Activated T-helper 1 cell treated with anti-CD3 and anti-CD28 coated beads, Interleukin-12 subunit alpha, Interleukin-12 subunit beta, Interleukin-2, Interleukin-4 antibody, amounts not matched to agents 30 ng/mL and 10 ng/mL and 1 ng/mL, durations not matched to agents 14 hours and 24 hours and 36 hours (primary cell): ENCODE measurements around the gene ZNF669. TPM values are rescaled to one million over a fixed set of nuclear protein-coding genes. Genes with fewer than 3 reads are reported as not detected.

Experiments used
- DNase-seq: peaks from one replicate; pipeline ENCODE4 v3.0.0; 2021; ENCODE audit warnings: low spot score
- H3K27ac Mint-ChIP-seq: one replicate; pipeline ENCODE4 v1.8.0; 2021; ENCODE audit warnings: mild to moderate bottlenecking, mixed read lengths
- H3K27me3 Mint-ChIP-seq: one replicate; pipeline ENCODE4 v1.8.0; 2022; ENCODE audit warnings: mild to moderate bottlenecking, moderate library complexity, mixed read lengths; ENCODE audit not compliant: insufficient read depth
- H3K36me3 Mint-ChIP-seq: one replicate; pipeline ENCODE4 v1.8.0; 2021; ENCODE audit warnings: low read depth, mixed read lengths
- H3K4me1 Mint-ChIP-seq: one replicate; pipeline ENCODE4 v1.8.0; 2021; ENCODE audit warnings: low read depth, mixed read lengths
- H3K4me3 Mint-ChIP-seq: one replicate; pipeline ENCODE4 v1.8.0; 2021; ENCODE audit warnings: mild to moderate bottlenecking, moderate library complexity, mixed read lengths
- H3K9me3 Mint-ChIP-seq: one replicate; pipeline ENCODE4 v1.8.0; 2021; ENCODE audit warnings: mixed read lengths
- intact Hi-C: fragments of 100-400 bp; cut with micrococcal nuclease; formaldehyde crosslinking; loops from one replicate; pipeline ENCODE4 v1.15.1; 2024
- total RNA-seq: library from RNA; stranded (reverse); gene quantifications from 2 replicates; pipeline ENCODE4 v1.2.3, GENCODE V29; 2022

The ZNF669 gene
- total RNA-seq, 1 donor from 2014 or later = 8.0 TPM

- no peak for DNase-seq
- Mint-ChIP-seq H3K36me3 (peaks cover 28% of the 10 kb centered on the region), H3K27ac (no peak overlapping the region), H3K27me3 (peaks cover 20% of the 10 kb centered on the region), H3K9me3 (peaks cover 53% of the 10 kb centered on the region), H3K4me3 (no peak overlapping the region), H3K4me1 (peaks cover 15% of the 10 kb centered on the region)
- intact Hi-C loops = loop anchor here (1.0 to 5.0 kb wide), 6 partner anchors 27 to 538 kb away; partner anchors contain the start of genes CNST, TFB2M, ZNF496 and ZNF670
Measured at GRCh38 chr1:247104965-247105364, 809 bp upstream of the ZNF669 start.

GRCh38 chr1:247102381-247102780, 1.8 kb downstream of the ZNF669 start:
- H3K9me3 Mint-ChIP-seq = peaks cover 52% of the 10 kb centered on the region
- H3K27ac Mint-ChIP-seq = no peak overlapping the region
- intact Hi-C loops = loop anchor here (5.0 kb wide), 2 partner anchors 230 to 535 kb away; partner anchors contain the start of genes CNST, TFB2M and ZNF496
- peak overlapping the region; percentile 57 for H3K4me3 Mint-ChIP-seq
- H3K4me1 Mint-ChIP-seq = peaks cover 15% of the 10 kb centered on the region
- no peaks in the 10 kb centered on the region for H3K27me3 Mint-ChIP-seq
- peaks cover 42% of the 10 kb centered on the region for H3K36me3 Mint-ChIP-seq
- DNase-seq = no peak

DNA sequence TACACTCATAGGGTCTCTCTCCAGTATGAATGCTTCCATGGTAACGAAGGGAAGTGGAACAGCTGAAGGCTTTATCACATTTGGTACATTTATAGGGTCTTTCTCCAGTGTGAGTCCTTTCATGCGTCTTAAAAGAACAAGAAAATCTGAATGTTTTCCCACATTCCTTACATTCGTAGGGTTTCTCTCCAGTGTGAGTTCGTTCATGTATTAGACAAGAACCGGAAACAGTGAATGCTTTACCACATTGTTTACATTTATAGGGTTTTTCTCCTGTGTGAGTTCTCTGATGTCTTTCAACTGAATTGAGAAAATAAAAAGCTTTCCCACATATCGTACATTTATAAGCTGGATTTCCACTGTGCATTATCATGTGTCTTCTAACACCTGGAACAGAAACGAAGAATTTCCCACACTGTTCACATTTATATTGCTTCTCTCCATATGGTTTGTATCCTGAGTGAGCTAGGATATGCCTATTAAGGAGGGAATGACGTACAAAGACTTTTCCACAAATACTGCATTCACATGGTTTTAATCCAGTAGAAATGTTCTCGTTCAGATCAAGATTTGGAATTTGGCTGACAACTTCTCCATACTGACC, 3.4 kb downstream of the ZNF669 start:
- H3K36me3 Mint-ChIP-seq = peaks cover 52% of the 10 kb centered on the region
- H3K9me3 Mint-ChIP-seq = peaks cover 63% of the 10 kb centered on the region
- H3K27me3 Mint-ChIP-seq = no peaks in the 10 kb centered on the region
- peak overlapping the region; percentile 11 for H3K4me3 Mint-ChIP-seq
- no peak for DNase-seq
- intact Hi-C loops = loop anchor here (5.0 kb wide), 2 partner anchors 232 to 533 kb away; partner anchors contain the start of genes CNST, TFB2M and ZNF496
- H3K4me1 Mint-ChIP-seq = peaks cover 15% of the 10 kb centered on the region
- H3K27ac Mint-ChIP-seq = no peak overlapping the region

GRCh38 chr1:247096958-247097357, 7.2 kb downstream of the ZNF669 start:
- Mint-ChIP-seq H3K27me3 (no peaks in the 10 kb centered on the region), H3K36me3 (peaks cover 47% of the 10 kb centered on the region), H3K9me3 (peaks cover 50% of the 10 kb centered on the region)

GRCh38 chr1:247096544-247096943, 7.6 kb downstream of the ZNF669 start:
- H3K4me3 Mint-ChIP-seq = no peak overlapping the region
- peaks cover 47% of the 10 kb centered on the region for H3K9me3 Mint-ChIP-seq
- no peak for DNase-seq
- H3K27me3 Mint-ChIP-seq = no peaks in the 10 kb centered on the region
- H3K36me3 Mint-ChIP-seq = peaks cover 43% of the 10 kb centered on the region
- H3K27ac Mint-ChIP-seq = no peak overlapping the region
- no peaks in the 10 kb centered on the region for H3K4me1 Mint-ChIP-seq
- intact Hi-C loops = no loop called here

More at GRCh38 chr1:247096958-247097357, 7.2 kb downstream of the ZNF669 start:
- intact Hi-C loops = no loop called here
- H3K4me3 Mint-ChIP-seq = no peak overlapping the region
- no peak overlapping the region for H3K27ac Mint-ChIP-seq
- DNase-seq = no peak
- no peaks in the 10 kb centered on the region for H3K4me1 Mint-ChIP-seq

DNA sequence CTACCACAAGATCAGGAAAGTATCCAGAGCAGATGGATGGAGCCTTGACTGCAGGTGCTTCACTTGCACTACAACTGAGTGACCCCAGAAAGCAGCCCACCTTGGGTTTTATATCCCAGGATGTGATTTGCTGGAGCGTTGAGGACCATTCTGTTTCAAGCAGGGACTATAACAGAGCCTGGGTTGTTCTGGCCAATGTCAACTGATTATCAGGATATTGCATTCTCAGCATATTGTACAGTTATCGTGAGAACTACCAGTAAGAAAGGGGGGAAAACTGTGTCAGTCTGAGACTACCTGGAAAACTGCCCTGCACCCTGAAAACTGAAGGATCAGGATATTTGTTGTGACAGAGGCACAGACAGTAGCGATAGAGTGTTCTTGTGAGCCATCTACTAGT, 8.0 kb downstream of the ZNF669 start:
- Mint-ChIP-seq H3K27ac (no peak overlapping the region), H3K27me3 (no peaks in the 10 kb centered on the region), H3K4me1 (no peaks in the 10 kb centered on the region), H3K4me3 (no peak overlapping the region), H3K9me3 (peaks cover 44% of the 10 kb centered on the region), H3K36me3 (peaks cover 39% of the 10 kb centered on the region)
- no peak for DNase-seq
- intact Hi-C loops = no loop called here

- no peaks in the 10 kb centered on the region for H3K36me3 Mint-ChIP-seq
- H3K27ac Mint-ChIP-seq = no peak overlapping the region
- no peaks in the 10 kb centered on the region for H3K4me1 Mint-ChIP-seq
- no peaks in the 10 kb centered on the region for H3K27me3 Mint-ChIP-seq
- peaks cover 3% of the 10 kb centered on the region for H3K9me3 Mint-ChIP-seq
- H3K4me3 Mint-ChIP-seq = no peak overlapping the region
- intact Hi-C loops = no loop called here
- DNase-seq = no peak
Measured at GRCh38 chr1:247090455-247090854, 13.7 kb downstream of the ZNF669 start.

DNA sequence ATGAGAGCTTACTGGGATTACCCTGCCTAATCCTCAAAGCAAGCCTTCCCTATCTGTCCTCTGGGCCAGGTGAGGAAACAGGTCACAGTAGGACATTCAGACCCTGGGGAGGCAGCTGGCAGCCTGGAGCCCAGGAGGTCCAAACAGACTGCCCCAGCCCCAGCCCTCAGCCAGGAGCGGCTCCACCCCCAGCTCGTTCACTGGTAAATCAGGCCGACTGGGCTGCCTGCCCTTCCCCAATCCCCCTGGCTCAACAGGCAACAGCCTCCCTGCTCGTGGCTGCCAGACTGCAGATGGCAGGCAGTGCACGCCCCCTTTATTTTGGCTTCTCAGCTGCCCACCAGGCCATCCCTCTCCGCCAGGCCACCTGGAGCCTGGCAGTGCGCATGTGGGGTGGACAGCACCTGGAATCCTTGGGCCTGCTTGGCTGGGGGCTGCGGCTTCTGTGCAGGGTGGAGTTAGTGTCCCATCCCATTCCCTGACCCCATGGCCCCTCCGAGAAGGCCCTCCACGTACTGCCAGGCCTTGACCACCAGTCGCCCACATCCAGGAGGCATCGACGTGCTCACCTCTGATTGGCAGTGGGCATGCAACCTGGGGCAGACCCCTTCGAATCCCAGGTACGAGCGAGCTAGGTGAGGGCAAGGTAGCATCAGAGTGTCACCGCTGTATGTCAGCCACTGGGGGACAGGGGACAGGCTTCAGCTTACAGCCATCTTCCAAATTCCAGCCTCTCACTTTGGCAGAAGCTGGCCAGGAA, 14.4 kb downstream of the ZNF669 start:
- no peaks in the 10 kb centered on the region for H3K27me3 Mint-ChIP-seq
- no peak for DNase-seq
- H3K4me1 Mint-ChIP-seq = no peaks in the 10 kb centered on the region
- H3K4me3 Mint-ChIP-seq = no peak overlapping the region
- peaks cover 9% of the 10 kb centered on the region for H3K9me3 Mint-ChIP-seq
- intact Hi-C loops = no loop called here
- no peak overlapping the region for H3K27ac Mint-ChIP-seq
- H3K36me3 Mint-ChIP-seq = no peaks in the 10 kb centered on the region

GRCh38 chr1:247088967-247089366, 15.2 kb downstream of the ZNF669 start:
- H3K4me1 Mint-ChIP-seq = no peaks in the 10 kb centered on the region
- no peak overlapping the region for H3K4me3 Mint-ChIP-seq
- no peak for DNase-seq
- H3K27ac Mint-ChIP-seq = no peak overlapping the region
- peaks cover 16% of the 10 kb centered on the region for H3K9me3 Mint-ChIP-seq
- no peaks in the 10 kb centered on the region for H3K36me3 Mint-ChIP-seq
- intact Hi-C loops = no loop called here
- no peaks in the 10 kb centered on the region for H3K27me3 Mint-ChIP-seq

- Mint-ChIP-seq H3K9me3 (peaks cover 22% of the 10 kb centered on the region), H3K36me3 (no peaks in the 10 kb centered on the region), H3K4me3 (no peak overlapping the region), H3K27me3 (no peaks in the 10 kb centered on the region), H3K27ac (no peak overlapping the region), H3K4me1 (no peaks in the 10 kb centered on the region)
- intact Hi-C loops = no loop called here
- DNase-seq = no peak
Measured at GRCh38 chr1:247087256-247087655, 16.9 kb downstream of the ZNF669 start.

- H3K9me3 Mint-ChIP-seq = peaks cover 19% of the 10 kb centered on the region
- no peak for DNase-seq
- intact Hi-C loops = no loop called here
- H3K27ac Mint-ChIP-seq = no peak overlapping the region
- H3K36me3 Mint-ChIP-seq = no peaks in the 10 kb centered on the region
- H3K4me1 Mint-ChIP-seq = no peaks in the 10 kb centered on the region
- no peak overlapping the region for H3K4me3 Mint-ChIP-seq
- no peaks in the 10 kb centered on the region for H3K27me3 Mint-ChIP-seq
Measured at GRCh38 chr1:247085310-247085709, 18.8 kb downstream of the ZNF669 start.

GRCh38 chr1:247084771-247085170, 19.4 kb downstream of the ZNF669 start:
- H3K4me3 Mint-ChIP-seq = no peak overlapping the region
- intact Hi-C loops = no loop called here
- peaks cover 2% of the 10 kb centered on the region for H3K4me1 Mint-ChIP-seq

GRCh38 chr1:247079141-247079874, 24.8 kb downstream of the ZNF669 start:
- peaks cover 2% of the 10 kb centered on the region for H3K27me3 Mint-ChIP-seq
- H3K4me3 Mint-ChIP-seq = peak overlapping the region; percentile 89
- peaks cover 13% of the 10 kb centered on the region for H3K9me3 Mint-ChIP-seq
- no peak for DNase-seq
- H3K36me3 Mint-ChIP-seq = no peaks in the 10 kb centered on the region
- intact Hi-C loops = loop anchor here (2.0 to 5.0 kb wide), 2 partner anchors 251 to 357 kb away; partner anchors contain the start of genes SCCPDH and ZNF496
- H3K27ac Mint-ChIP-seq = no peak overlapping the region
- peaks cover 25% of the 10 kb centered on the region for H3K4me1 Mint-ChIP-seq

More at GRCh38 chr1:247084771-247085170, 19.4 kb downstream of the ZNF669 start:
- peaks cover 19% of the 10 kb centered on the region for H3K9me3 Mint-ChIP-seq
- no peak for DNase-seq
- no peaks in the 10 kb centered on the region for H3K27me3 Mint-ChIP-seq
- no peak overlapping the region for H3K27ac Mint-ChIP-seq
- no peaks in the 10 kb centered on the region for H3K36me3 Mint-ChIP-seq
